ENCODE data around the gene PAIP2.
"Not testable (repeated sequence)": the region's sequence is repeated elsewhere in the genome, so short reads cannot be mapped to it uniquely, and the experiment has no call there.

Gene PAIP2

GRCh38 chr5:139301808-139302499 is 39.7 kb upstream of the PAIP2 start:
- no peak for DNase-seq (ENCODE audit: low read depth)
- H3K4me3 ChIP-seq (ENCODE audit: low read depth, low read length), result no peak overlapping the region
- no peak for TF ChIP-seq MAX (IDR thresholded peaks at IDR 0.05; ENCODE audit: low read depth, low read length)
- TF ChIP-seq POLR2A (IDR thresholded peaks at IDR 0.05; ENCODE audit: extremely low read depth, insufficient read length), result no peak
- no peak for TF ChIP-seq CTCF (IDR thresholded peaks at IDR 0.05; ENCODE audit: low read depth, low read length)
- no peak for TF ChIP-seq MYC (IDR thresholded peaks at IDR 0.05; ENCODE audit: low read depth, low read length)

- no peak overlapping the region for H3K4me3 ChIP-seq (ENCODE audit: low read depth, low read length)
- TF ChIP-seq MAX (IDR thresholded peaks at IDR 0.05; ENCODE audit: low read depth, low read length), result no peak
- no peak for DNase-seq (ENCODE audit: low read depth)
Measured at GRCh38 chr5:139304391-139305324, 37.0 kb upstream of the PAIP2 start.

GRCh38 chr5:139306197-139306596 is 35.5 kb upstream of the PAIP2 start:
- no peak for TF ChIP-seq CTCF (IDR thresholded peaks at IDR 0.05; ENCODE audit: low read depth, low read length)
- TF ChIP-seq MAX (IDR thresholded peaks at IDR 0.05; ENCODE audit: low read depth, low read length), result no peak
- TF ChIP-seq POLR2A (IDR thresholded peaks at IDR 0.05; ENCODE audit: extremely low read depth, insufficient read length), result no peak
- no peak for TF ChIP-seq MYC (IDR thresholded peaks at IDR 0.05; ENCODE audit: low read depth, low read length)
- no peak overlapping the region for H3K4me3 ChIP-seq (ENCODE audit: low read depth, low read length)

GRCh38 chr5:139306628-139307379 is 34.9 kb upstream of the PAIP2 start:
- DNase-seq (ENCODE audit: low read depth), result no peak
- H3K4me3 ChIP-seq (ENCODE audit: low read depth, low read length), result no peak overlapping the region
- TF ChIP-seq CTCF (IDR thresholded peaks at IDR 0.05; ENCODE audit: low read depth, low read length), result no peak
- TF ChIP-seq MAX (IDR thresholded peaks at IDR 0.05; ENCODE audit: low read depth, low read length), result no peak
- no peak for TF ChIP-seq POLR2A (IDR thresholded peaks at IDR 0.05; ENCODE audit: extremely low read depth, insufficient read length)
- TF ChIP-seq MYC (IDR thresholded peaks at IDR 0.05; ENCODE audit: low read depth, low read length), result no peak

More at GRCh38 chr5:139306197-139306596, 35.5 kb upstream of the PAIP2 start:
- no peak for DNase-seq (ENCODE audit: low read depth)

GRCh38 chr5:139308797-139309196 is 32.9 kb upstream of the PAIP2 start:
- TF ChIP-seq POLR2A (IDR thresholded peaks at IDR 0.05; ENCODE audit: extremely low read depth, insufficient read length), result no peak
- DNase-seq (ENCODE audit: low read depth), result no peak
- H3K4me3 ChIP-seq (ENCODE audit: low read depth, low read length), result no peak overlapping the region

- H3K4me3 ChIP-seq (ENCODE audit: low read depth, low read length), result not testable (repeated sequence)
Measured at GRCh38 chr5:139310715-139311186, 30.9 kb upstream of the PAIP2 start.

GRCh38 chr5:139312075-139312474 is 29.6 kb upstream of the PAIP2 start:
- no peak overlapping the region for H3K4me3 ChIP-seq (ENCODE audit: low read depth, low read length)
- no peak for DNase-seq (ENCODE audit: low read depth)
- no peak for TF ChIP-seq CTCF (IDR thresholded peaks at IDR 0.05; ENCODE audit: low read depth, low read length)
- no peak for TF ChIP-seq MYC (IDR thresholded peaks at IDR 0.05; ENCODE audit: low read depth, low read length)
- no peak for TF ChIP-seq MAX (IDR thresholded peaks at IDR 0.05; ENCODE audit: low read depth, low read length)
- no peak for TF ChIP-seq POLR2A (IDR thresholded peaks at IDR 0.05; ENCODE audit: extremely low read depth, insufficient read length)

More at GRCh38 chr5:139310715-139311186, 30.9 kb upstream of the PAIP2 start:
- not testable (repeated sequence) for DNase-seq (ENCODE audit: low read depth)
